Small intestine (tissue), 7 donors: ENCODE measurements around the gene IDUA. TPM values are rescaled to one million over a fixed set of nuclear protein-coding genes. Genes with fewer than 3 reads are reported as not detected.
"Not testable (repeated sequence)": the region's sequence is repeated elsewhere in the genome, so short reads cannot be mapped to it uniquely, and the experiment has no call there.

Source experiments
- DNase-seq, 2 donors: peaks; one replicate each; pipeline versions ENCODE4 v3.0.0 to v3.0.0-alpha.2; 2013
- FAIRE-seq: peaks from 2 replicates; lab custom pipeline; 2012; peaks lifted over from hg19 to GRCh38; lab: Jason Lieb, UNC
- H3K27ac ChIP-seq, 3 donors: one replicate each; pipeline ENCODE4 v1.5.1; 2013; ENCODE audit warnings: low read length in 2 of 3, mild to moderate bottlenecking in 2 of 3, control low read depth in 1 of 3, inconsistent platforms in 1 of 3, low read depth in 1 of 3, moderate library complexity in 1 of 3
- H3K27me3 ChIP-seq, 3 donors: one replicate each; pipeline ENCODE4 v1.6.1; 2013; ENCODE audit warnings: low read length in 3 of 3, inconsistent platforms in 1 of 3; ENCODE audit not compliant: control insufficient read depth in 3 of 3, insufficient read depth in 3 of 3
- H3K36me3 ChIP-seq, 3 donors: one replicate each; pipeline ENCODE4 v1.6.1; 2013; ENCODE audit warnings: low read length in 3 of 3, inconsistent platforms in 1 of 3, low read depth in 1 of 3, mild to moderate bottlenecking in 1 of 3, moderate library complexity in 1 of 3; ENCODE audit not compliant: control insufficient read depth in 3 of 3, insufficient read depth in 2 of 3
- H3K4me1 ChIP-seq, 3 donors: one replicate each; pipeline ENCODE4 v1.6.1; 2013; ENCODE audit warnings: low read length in 2 of 3, inconsistent platforms in 1 of 3, low read depth in 1 of 3, mild to moderate bottlenecking in 1 of 3, moderate library complexity in 1 of 3; ENCODE audit not compliant: control insufficient read depth in 3 of 3, insufficient read depth in 2 of 3
- H3K4me3 ChIP-seq, 3 donors: one replicate each; pipeline ENCODE4 v1.5.1; 2013; ENCODE audit warnings: low read length in 3 of 3, control low read depth in 1 of 3, inconsistent platforms in 1 of 3, low read depth in 1 of 3, mild to moderate bottlenecking in 1 of 3, moderate library complexity in 1 of 3
- H3K9me3 ChIP-seq, 2 donors: one replicate each; pipeline ENCODE4 v1.6.1; 2013; ENCODE audit warnings: low read depth in 1 of 2, low read length in 1 of 2; ENCODE audit not compliant: control insufficient read depth in 2 of 2, insufficient read depth in 1 of 2
- WGBS, 3 donors: extraction: QIAGEN DNeasy Blood & Tissue Kit; methylation state at CpG; one replicate each; pipeline ENCODE4 v1.1.7; 2013; 5-methylcytosine and 5-hydroxymethylcytosine counted together
- polyA plus RNA-seq, 4 donors: library from polyadenylated mRNA; stranded (reverse) in 3 of 4; unstranded in 1 of 4; fragments of 200-250 nt in 3 of 4; fragments of 120-200 nt in 1 of 4; gene quantifications; one replicate each; pipeline versions ENCODE4 v1.2.1 to v1.2.3, GENCODE V29; 2013
- donor health status: healthy with polysubstance abuse.
- donor health status: control.
- donor health status: control.
- donor health status: Bipolar disorder and iron deficiency.
- donor health status: healthy.

Gene IDUA
- polyA plus RNA-seq, 4 donors: 10.8 to 20.9 (median 13.1) TPM

DNA sequence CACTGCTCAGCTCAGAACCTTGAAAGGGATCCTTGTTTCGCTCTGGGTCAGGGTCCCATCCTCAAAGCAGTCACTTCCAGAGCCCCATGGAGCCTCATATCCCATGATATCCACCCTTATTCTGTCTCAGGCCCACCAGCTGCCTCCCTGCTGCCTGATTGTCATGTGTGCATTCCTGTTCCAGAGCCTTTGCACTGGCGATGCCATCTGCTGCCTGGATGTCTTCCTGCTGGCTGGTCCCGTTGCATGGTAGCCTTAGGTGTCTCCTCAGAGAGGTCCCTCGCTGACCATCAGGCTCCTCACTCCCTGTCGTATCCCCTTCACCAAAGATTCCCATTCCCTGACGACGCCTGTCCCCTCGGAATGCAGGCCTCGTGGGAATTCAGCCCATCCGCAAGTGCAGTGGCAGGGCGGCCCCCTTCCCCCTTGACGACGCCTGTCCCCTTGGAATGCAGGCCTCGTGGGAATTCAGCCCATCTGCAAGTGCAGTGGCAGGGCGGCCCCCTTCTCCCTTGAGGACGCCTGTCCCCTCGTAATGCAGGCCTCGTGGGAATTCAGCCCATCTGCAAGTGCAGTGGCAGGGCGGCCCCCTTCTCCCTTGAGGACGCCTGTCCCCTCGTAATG lies 12.5 kb downstream of the IDUA start:
- peaks cover 5 to 23% (median 9%) of the 10 kb centered on the region in 3 donors for H3K4me1 ChIP-seq
- H3K27ac ChIP-seq, H3K9me3 ChIP-seq, H3K36me3 ChIP-seq, FAIRE-seq, DNase-seq, H3K4me3 ChIP-seq: not testable (repeated sequence)
- 35 to 48% (median 44%) methylated on average over 14 to 17 of the region's 21 CpGs for WGBS, 3 donors
- peaks cover 13 to 70% (median 44%) of the 10 kb centered on the region in 3 donors for H3K27me3 ChIP-seq

DNA sequence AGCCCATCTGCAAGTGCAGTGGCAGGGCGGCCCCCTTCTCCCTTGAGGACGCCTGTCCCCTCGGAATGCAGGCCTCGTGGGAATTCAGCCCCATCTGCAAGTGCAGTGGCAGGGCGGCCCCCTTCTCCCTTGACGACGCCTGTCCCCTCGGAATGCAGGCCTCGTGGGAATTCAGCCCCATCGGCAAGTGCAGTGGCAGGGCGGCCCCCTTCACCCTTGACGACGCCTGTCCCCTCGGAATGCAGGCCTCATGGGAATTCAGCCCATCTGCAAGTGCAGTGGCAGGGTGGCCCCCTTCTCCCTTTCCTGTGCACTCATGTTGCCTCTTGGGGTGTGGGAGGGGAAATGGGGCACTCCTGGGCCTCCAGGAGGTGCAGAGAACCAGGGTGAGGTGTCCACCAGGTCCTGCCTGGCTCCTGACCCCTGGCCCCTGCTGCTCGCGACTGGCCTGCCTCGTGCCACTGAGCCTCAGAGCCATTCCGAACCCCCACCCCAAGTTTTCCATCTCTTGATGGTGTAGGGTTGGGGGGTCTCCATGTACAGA lies 13.1 kb downstream of the IDUA start:
- H3K4me1 ChIP-seq: peaks cover 5 to 23% (median 9%) of the 10 kb centered on the region in 3 donors
- H3K36me3 ChIP-seq: no peaks in the 10 kb centered on the region
- H3K27ac ChIP-seq: no peak overlapping the region
- DNase-seq (no peak), FAIRE-seq (no peak)
- H3K4me3 ChIP-seq: no peak overlapping the region
- 44 to 57% (median 53%) methylated on average over 16 to 18 of the region's 18 CpGs for WGBS, 3 donors
- H3K9me3 ChIP-seq: no peaks in the 10 kb centered on the region
- H3K27me3 ChIP-seq: peaks cover 13 to 76% (median 48%) of the 10 kb centered on the region in 3 donors

DNA sequence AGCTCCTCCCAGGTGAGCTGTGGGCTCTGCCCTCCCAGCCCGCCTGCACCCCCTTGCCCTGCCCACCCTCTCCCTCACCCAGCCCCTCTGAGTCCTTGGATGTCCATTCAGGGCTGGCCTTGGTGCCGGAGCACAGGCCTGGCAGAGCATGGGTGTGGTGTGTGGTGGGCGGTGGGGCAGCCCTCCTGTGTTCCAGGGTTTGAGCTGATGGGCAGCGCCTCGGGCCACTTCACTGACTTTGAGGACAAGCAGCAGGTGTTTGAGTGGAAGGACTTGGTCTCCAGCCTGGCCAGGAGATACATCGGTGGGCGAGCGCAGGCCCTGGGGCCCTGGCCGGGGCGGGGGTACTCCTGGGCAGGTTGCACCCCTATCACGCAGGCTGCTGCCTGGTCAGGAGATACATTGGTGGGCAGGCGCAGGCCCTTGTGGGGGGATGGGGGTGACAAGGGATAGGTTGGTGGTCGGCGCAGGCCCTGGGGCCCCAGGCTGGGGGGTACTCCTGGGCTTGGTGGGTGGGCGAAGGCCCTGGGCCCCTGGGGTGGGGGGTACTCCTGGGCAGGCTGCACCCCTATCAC lies 13.9 kb downstream of the IDUA start:
- peaks cover 5 to 17% (median 9%) of the 10 kb centered on the region in 3 donors for H3K4me1 ChIP-seq
- H3K27me3 ChIP-seq: peaks cover 13 to 84% (median 50%) of the 10 kb centered on the region in 3 donors
- H3K9me3 ChIP-seq: no peaks in the 10 kb centered on the region
- H3K36me3 ChIP-seq: no peaks in the 10 kb centered on the region
- H3K27ac ChIP-seq: no peak overlapping the region
- FAIRE-seq (no peak), DNase-seq (no peak)
- no peak overlapping the region for H3K4me3 ChIP-seq
- 71 to 87% (median 74%) methylated on average over 11 to 15 of the region's 15 CpGs for WGBS, 3 donors

DNA sequence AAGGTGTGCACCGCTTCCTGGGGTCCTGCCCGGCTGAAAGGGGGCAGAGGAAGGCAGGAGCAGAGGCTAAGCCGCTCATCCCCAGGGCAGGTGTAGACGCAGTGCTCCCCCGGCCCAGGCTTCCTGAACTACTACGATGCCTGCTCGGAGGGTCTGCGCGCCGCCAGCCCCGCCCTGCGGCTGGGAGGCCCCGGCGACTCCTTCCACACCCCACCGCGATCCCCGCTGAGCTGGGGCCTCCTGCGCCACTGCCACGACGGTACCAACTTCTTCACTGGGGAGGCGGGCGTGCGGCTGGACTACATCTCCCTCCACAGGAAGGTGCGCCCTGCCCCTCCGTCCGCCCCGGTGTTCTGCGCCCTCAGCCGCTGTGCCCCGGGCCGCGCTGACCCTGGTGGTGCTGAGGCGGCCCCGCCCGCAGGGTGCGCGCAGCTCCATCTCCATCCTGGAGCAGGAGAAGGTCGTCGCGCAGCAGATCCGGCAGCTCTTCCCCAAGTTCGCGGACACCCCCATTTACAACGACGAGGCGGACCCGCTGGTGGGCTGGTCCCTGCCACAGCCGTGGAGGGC lies 14.8 kb downstream of the IDUA start:
- peaks cover 5 to 9% (median 8%) of the 10 kb centered on the region in 3 donors for H3K4me1 ChIP-seq
- DNase-seq: no peak
- no peak overlapping the region for H3K27ac ChIP-seq
- H3K36me3 ChIP-seq: no peaks in the 10 kb centered on the region
- 18 to 25% (median 19%) methylated on average over 39 to 48 of the region's 48 CpGs for WGBS, 3 donors
- FAIRE-seq: no peak
- peaks cover 0 to 2% of the 10 kb centered on the region in 2 donors for H3K9me3 ChIP-seq
- peaks cover 13 to 84% (median 50%) of the 10 kb centered on the region in 3 donors for H3K27me3 ChIP-seq
- H3K4me3 ChIP-seq: no peak overlapping the region

DNA sequence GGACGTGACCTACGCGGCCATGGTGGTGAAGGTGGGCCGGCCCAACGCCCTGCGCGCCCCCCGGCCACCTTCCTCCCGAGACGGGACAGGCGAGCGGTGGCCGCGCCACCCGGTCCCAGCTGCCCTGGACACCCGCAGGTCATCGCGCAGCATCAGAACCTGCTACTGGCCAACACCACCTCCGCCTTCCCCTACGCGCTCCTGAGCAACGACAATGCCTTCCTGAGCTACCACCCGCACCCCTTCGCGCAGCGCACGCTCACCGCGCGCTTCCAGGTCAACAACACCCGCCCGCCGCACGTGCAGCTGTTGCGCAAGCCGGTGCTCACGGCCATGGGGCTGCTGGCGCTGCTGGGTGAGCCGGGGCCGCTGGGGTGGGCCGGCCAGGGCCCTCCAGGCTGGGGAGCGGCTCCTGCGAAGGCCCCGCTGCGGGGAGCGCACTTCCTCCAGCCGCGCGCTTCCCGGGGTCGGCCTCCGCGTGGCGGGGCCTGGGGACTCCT lies 15.3 kb downstream of the IDUA start:
- Histone ChIP-seq H3K27ac (no peak overlapping the region), H3K4me3 (peak overlapping the region in 1 of 3 donors; percentile 9), H3K4me1 (peaks cover 5 to 9% (median 7%) of the 10 kb centered on the region in 3 donors), H3K27me3 (peaks cover 13 to 88% (median 52%) of the 10 kb centered on the region in 3 donors), H3K9me3 (peaks cover 0 to 7% of the 10 kb centered on the region in 2 donors), H3K36me3 (no peaks in the 10 kb centered on the region)
- 1 to 4% (median 3%) methylated on average over 38 to 54 of the region's 54 CpGs for WGBS, 3 donors
- FAIRE-seq (no peak), DNase-seq (peak in 1 of 2 donors; percentile 84)

DNA sequence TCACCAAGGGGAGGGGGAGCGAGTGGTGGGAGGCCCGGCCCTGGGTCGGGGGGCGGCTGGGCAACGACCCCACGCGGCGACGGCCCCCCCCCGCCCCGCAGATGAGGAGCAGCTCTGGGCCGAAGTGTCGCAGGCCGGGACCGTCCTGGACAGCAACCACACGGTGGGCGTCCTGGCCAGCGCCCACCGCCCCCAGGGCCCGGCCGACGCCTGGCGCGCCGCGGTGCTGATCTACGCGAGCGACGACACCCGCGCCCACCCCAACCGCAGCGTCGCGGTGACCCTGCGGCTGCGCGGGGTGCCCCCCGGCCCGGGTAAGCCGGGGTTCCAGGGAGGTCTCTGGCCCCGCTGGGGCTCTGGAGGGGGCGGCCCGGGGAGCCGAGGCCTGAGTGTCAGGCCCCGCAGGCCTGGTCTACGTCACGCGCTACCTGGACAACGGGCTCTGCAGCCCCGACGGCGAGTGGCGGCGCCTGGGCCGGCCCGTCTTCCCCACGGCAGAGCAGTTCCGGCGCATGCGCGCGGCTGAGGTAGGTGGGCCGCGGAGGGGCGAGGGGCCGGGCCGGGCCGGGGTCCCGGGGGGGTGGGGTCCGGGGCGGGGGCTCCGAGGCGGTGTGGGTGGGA lies 15.9 kb downstream of the IDUA start:
- DNase-seq: no peak
- WGBS, 3 donors: 3 to 4% (median 4%) methylated on average over 37 to 75 of the region's 75 CpGs
- Histone ChIP-seq H3K9me3 (peaks cover 0 to 7% of the 10 kb centered on the region in 2 donors), H3K4me3 (peak overlapping the region in 1 of 3 donors; percentile 9), H3K4me1 (peaks cover 4 to 9% (median 5%) of the 10 kb centered on the region in 3 donors), H3K27ac (no peak overlapping the region), H3K27me3 (peaks cover 13 to 90% (median 51%) of the 10 kb centered on the region in 3 donors), H3K36me3 (no peaks in the 10 kb centered on the region)
- FAIRE-seq: no peak

DNA sequence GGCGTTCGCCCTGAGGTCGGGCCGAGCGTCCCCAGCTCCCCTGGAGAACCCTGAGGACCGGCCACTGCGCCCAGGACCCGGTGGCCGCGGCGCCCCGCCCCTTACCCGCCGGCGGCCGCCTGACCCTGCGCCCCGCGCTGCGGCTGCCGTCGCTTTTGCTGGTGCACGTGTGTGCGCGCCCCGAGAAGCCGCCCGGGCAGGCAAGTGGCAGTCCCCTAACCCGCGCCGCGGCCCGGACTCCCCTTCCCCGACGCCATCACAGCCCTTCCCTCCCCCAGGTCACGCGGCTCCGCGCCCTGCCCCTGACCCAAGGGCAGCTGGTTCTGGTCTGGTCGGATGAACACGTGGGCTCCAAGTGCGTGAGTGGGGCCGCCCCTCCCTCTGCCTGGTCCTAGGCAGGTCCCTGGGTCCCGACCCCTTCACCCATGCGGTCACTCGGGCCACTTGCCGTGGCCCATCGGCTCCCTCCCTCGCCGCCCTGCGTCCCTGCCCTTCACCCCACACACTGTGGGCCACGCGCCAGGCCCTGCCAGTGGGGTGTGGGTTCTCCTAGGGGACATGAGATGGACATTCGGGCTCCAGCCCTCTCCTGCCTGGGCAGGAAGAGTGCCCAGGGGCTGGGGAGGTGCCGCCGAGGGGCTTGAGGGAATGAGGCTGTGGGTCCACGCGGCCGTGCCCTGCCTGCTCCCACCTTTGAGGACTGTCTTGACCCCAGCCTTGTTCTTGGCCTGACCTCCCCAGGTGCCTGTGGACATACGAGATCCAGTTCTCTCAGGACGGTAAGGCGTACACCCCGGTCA lies 16.6 kb downstream of the IDUA start:
- FAIRE-seq (no peak), DNase-seq (no peak)
- H3K27me3 ChIP-seq: peaks cover 13 to 90% (median 45%) of the 10 kb centered on the region in 3 donors
- 24 to 57% (median 29%) methylated on average over 32 to 63 of the region's 63 CpGs for WGBS, 3 donors
- no peak overlapping the region for H3K27ac ChIP-seq
- H3K36me3 ChIP-seq: no peaks in the 10 kb centered on the region
- peaks cover under 1 to 7% (median 5%) of the 10 kb centered on the region in 3 donors for H3K4me1 ChIP-seq
- peaks cover 0 to 10% of the 10 kb centered on the region in 2 donors for H3K9me3 ChIP-seq
- H3K4me3 ChIP-seq: no peak overlapping the region
